Muscle layer of duodenum (tissue), 2 donors: ENCODE data around the gene ERMAP.

Source experiments
- H3K27ac ChIP-seq: one replicate; pipeline ENCODE4 v1.7.0; 2013; ENCODE audit warnings: mild to moderate bottlenecking, low read length
- H3K27me3 ChIP-seq: one replicate; pipeline ENCODE4 v1.7.0; 2013; ENCODE audit warnings: low read depth, mild to moderate bottlenecking, control low read depth, low read length
- H3K36me3 ChIP-seq, 2 donors: one replicate each; pipeline ENCODE4 v1.7.0; 2013; ENCODE audit warnings: low read length in 2 of 2, control low read depth in 1 of 2, mild to moderate bottlenecking in 1 of 2; ENCODE audit not compliant: insufficient read depth in 2 of 2, control insufficient read depth in 1 of 2
- H3K4me1 ChIP-seq, 2 donors: one replicate each; pipeline ENCODE4 v1.7.0; 2013; ENCODE audit warnings: low read length in 2 of 2, mild to moderate bottlenecking in 2 of 2, control low read depth in 1 of 2, moderate library complexity in 1 of 2; ENCODE audit not compliant: insufficient read depth in 2 of 2, control insufficient read depth in 1 of 2
- H3K4me3 ChIP-seq, 2 donors: one replicate each; pipeline ENCODE4 v1.7.0; 2013; ENCODE audit warnings: low read length in 2 of 2, low read depth in 1 of 2, mild to moderate bottlenecking in 1 of 2
- H3K9me3 ChIP-seq, 2 donors: one replicate each; pipeline ENCODE4 v1.7.0; 2013; ENCODE audit warnings: low read length in 2 of 2, control low read depth in 1 of 2, mild to moderate bottlenecking in 1 of 2; ENCODE audit not compliant: control insufficient read depth in 1 of 2
- donor health status: healthy.

Gene ERMAP

DNA sequence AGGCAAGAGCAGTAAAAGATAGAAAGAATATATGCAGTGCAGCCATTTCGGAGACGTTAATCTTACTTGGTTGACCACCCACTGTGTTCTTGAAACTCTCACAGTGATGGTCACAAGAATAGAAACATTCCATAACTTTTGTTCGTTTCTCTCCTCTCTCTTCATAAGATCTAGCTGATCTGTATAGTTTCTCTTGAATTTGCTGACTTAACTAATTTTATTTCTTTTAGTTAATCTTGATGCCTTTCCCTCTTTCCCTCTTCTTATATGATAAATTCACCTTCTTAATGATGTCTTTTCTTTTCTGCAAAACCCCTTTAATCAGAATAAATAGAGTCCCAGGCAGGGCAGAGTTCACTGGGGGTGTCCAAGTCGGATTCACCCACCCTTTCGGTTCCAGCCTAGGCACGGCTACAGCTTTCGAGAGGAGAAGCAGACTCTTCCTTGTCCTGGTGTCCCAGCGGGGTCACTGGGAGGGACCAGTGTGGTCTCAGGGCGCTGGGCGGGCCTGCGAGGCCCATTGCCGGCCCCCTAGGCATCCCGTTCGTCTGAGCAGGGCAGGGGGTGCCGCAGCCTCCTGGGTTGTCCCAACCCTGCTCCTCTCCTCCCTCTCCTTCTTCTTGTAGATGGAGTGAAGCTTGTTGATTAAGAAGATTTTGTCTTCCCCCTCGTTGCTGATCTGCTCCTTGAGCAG, 69.3 kb downstream of the ERMAP start:
- Histone ChIP-seq H3K27me3 (no peaks in the 10 kb centered on the region), H3K36me3 (no peaks in the 10 kb centered on the region), H3K9me3 (no peaks in the 10 kb centered on the region), H3K4me3 (no peak overlapping the region), H3K27ac (no peak overlapping the region), H3K4me1 (no peaks in the 10 kb centered on the region)

DNA sequence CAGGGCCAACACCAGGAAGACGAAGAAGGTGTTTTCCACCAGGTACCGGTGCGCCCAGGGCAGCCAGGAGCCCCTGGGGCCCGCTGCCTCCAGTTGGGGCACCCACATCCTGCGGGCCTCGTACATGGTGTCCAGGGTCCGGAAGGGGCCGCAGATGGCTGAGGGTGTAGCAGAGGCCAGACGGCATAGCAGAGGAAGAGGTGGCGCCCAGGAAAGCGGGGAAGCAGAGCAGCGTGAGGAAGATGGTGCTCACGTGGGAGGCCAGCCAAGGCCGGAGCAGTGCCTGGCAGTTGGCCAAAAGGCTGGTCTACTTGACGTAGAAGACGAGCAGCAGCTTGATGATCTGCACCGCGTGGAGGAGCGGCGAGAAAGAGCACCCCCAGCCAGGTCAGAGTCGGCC, 69.9 kb downstream of the ERMAP start:
- Histone ChIP-seq H3K4me1 (no peaks in the 10 kb centered on the region), H3K36me3 (no peaks in the 10 kb centered on the region), H3K4me3 (no peak overlapping the region), H3K27ac (no peak overlapping the region), H3K9me3 (no peaks in the 10 kb centered on the region), H3K27me3 (no peaks in the 10 kb centered on the region)

DNA sequence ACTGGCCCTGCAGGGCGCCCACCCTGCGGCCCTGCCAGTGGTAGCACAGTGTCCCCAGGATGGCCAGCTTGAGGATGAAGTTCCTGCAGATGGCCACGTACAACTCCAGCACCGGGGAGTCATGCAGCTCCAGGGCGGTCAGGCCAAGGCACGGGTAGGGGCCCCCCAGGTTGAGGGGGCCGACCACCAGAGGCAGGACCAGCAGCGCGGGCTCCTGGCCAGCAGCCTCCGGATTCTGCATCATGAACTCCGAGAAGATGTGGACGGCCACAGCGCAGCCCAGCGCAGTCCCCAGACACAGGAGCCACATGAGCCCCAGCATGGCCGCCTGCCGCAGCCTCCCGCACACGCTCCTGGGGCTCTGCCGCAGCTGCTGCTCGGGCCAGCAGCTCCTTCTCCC, 70.4 kb downstream of the ERMAP start:
- Histone ChIP-seq H3K9me3 (no peaks in the 10 kb centered on the region), H3K4me1 (no peaks in the 10 kb centered on the region), H3K27me3 (no peaks in the 10 kb centered on the region), H3K4me3 (no peak overlapping the region), H3K36me3 (no peaks in the 10 kb centered on the region), H3K27ac (no peak overlapping the region)

DNA sequence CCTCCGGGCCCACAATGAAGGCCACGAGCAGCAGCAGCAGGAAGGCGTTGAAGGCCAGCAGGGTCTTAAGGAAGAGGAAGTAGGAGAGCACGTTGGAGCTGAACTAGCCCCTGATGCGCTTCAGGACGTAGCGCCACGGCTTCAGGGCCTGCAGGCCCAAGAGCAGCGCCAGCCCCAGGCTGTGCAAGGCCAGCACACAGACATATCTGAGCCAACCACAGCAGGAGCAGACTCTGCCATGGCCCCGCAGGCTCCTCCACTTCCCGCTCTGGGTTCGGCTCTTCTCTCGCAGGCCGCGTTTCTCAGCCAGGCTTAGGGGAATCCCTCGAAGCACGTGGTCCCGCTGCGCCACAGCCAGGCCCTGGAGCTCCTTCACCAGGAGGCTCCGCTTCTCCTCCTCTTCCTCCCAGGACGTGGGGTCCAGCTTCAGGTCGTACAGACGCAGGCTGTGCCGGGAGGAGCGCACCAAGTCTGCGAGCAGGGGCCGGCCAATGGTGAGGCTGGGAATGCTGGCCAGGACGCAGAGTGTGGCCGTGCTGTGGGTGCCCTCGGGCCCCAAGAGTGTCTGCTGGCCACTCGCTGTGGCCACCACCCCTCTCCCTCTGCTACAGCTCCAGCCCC, 71.2 kb downstream of the ERMAP start:
- Histone ChIP-seq H3K27me3 (no peaks in the 10 kb centered on the region), H3K4me3 (no peak overlapping the region), H3K36me3 (no peaks in the 10 kb centered on the region), H3K27ac (no peak overlapping the region), H3K9me3 (no peaks in the 10 kb centered on the region), H3K4me1 (no peaks in the 10 kb centered on the region)

DNA sequence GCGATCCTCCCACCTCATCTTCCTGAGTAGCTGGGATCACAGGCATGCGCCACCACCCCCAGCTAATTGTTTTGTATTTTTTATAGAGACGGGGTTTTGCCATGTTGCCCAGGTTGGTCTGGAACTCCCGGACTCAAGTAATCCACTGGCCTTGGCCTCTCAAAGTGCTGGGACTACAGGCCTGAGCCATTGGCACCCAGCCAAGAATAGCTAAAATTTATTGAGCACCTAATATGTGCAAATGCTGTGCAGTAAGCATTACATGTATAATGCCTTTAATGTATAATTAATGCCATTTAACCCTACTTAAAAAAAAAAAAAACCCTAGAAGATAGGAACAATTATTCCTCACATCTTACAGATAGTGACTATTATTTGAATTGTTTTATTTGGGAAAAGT, 72.3 kb downstream of the ERMAP start:
- Histone ChIP-seq H3K4me1 (no peaks in the 10 kb centered on the region), H3K27ac (no peak overlapping the region), H3K36me3 (no peaks in the 10 kb centered on the region), H3K4me3 (no peak overlapping the region), H3K9me3 (no peaks in the 10 kb centered on the region), H3K27me3 (no peaks in the 10 kb centered on the region)

DNA sequence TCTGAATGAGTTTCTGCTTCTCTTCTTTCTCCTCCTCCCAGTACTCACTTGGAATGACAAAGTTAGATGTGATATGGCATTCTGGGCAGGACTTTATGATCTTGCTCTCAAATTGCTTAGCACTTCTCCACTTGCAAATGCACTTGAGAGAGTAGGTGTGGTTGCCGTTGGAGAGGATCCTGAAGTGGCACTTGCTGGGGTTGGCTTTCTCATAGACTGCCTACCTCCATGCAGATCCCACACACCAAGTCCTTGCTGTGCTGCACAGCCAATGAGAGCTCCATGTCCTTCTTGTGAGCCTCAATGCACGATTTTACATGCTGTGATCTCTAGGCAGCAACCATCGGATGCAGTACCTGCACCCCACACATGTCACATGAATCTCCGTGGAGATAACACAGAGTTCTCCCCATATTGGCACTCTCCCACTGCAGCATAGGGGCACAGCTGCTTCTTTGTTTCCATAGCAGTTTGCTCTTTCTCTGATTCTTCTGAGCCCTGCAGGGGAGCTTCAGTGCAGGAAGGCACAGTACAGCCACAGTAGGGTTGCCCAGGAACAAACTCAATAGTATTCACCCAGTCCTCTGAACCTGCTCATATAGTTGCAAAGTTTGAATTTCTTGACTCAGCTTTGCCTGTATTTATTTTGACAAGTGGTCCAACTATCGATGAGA, 74.7 kb downstream of the ERMAP start:
- no peaks in the 10 kb centered on the region for H3K4me1 ChIP-seq
- H3K9me3 ChIP-seq, result no peaks in the 10 kb centered on the region
- H3K27ac ChIP-seq, result no peak overlapping the region
- no peak overlapping the region for H3K4me3 ChIP-seq
- no peaks in the 10 kb centered on the region for H3K27me3 ChIP-seq
- no peaks in the 10 kb centered on the region for H3K36me3 ChIP-seq
